Ecto neural progenitor cell (in vitro differentiated cells): Measurements from ENCODE around the gene MSI1.
A peak's percentile ranks its signal among the peaks of the same experiment; 100 is the strongest.

Experiments used
- DNase-seq: peaks from one replicate; pipeline ENCODE4 v3.0.0-alpha.2; 2018; ENCODE audit warnings: low spot score

The MSI1 gene

DNA sequence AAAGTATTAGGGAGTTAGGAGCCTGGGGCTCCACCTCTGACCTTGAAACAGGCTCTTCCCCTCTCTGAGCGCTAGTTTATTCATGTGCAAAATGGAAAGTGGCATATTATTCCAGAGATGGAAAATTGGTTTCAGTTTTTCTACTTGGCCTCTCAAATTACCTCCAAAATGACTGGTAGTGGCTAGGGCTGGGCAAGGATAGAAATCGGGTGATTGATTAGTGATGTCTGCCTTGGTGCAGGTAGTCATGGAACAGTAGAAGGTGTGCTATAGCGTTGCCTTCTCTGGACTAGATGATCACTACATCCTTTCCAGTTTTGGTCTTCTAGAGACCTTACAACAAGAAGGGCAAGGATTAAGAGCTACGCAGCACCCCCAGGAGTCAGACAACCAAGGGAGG, 8.6 kb upstream of the MSI1 start:
- DNase-seq, result no peak

GRCh38 chr12:120376934-120377572, 8.1 kb upstream of the MSI1 start:
- no peak for DNase-seq

DNA sequence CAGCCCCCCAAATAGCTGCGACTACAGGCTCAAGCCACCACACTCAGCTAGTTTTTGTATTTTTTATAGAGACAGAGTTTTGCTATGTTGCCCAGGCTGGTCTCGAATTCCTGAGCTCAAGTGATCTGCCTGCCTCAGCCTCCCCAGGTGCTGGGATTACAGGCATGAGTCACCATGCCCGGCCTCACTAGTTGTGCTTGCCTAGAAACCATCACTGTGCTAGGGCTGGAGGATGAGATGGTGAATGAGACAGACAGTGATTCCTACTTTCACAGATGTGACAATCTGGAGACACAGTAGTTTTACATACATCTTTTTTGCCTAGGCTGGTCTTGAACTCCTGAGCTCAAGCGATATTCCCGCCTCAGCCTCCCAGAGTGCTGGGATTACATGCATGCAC, 7.5 kb upstream of the MSI1 start:
- no peak for DNase-seq

- DNase-seq, result no peak
Observed at GRCh38 chr12:120376009-120376408, 7.0 kb upstream of the MSI1 start.

DNA sequence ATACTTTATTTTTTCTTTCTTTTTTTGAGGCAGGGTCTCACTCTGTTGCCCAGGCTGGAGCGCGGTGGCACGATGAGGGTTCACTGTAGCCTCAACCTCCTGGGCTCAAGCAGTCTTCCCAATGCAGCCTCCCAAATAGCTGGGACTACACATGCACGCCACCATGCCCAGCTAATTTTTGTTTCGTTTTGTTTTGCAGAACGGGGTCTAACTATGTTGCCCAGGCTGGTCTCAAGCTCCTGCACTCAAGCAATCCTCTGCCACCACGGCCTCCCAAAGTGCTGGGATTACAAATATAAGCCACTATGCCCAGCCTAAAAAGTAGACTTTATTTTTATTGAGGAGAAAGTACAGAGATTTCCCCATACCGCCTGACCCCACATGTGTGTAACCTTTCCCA, 4.7 kb upstream of the MSI1 start:
- DNase-seq, result no peak

DNA sequence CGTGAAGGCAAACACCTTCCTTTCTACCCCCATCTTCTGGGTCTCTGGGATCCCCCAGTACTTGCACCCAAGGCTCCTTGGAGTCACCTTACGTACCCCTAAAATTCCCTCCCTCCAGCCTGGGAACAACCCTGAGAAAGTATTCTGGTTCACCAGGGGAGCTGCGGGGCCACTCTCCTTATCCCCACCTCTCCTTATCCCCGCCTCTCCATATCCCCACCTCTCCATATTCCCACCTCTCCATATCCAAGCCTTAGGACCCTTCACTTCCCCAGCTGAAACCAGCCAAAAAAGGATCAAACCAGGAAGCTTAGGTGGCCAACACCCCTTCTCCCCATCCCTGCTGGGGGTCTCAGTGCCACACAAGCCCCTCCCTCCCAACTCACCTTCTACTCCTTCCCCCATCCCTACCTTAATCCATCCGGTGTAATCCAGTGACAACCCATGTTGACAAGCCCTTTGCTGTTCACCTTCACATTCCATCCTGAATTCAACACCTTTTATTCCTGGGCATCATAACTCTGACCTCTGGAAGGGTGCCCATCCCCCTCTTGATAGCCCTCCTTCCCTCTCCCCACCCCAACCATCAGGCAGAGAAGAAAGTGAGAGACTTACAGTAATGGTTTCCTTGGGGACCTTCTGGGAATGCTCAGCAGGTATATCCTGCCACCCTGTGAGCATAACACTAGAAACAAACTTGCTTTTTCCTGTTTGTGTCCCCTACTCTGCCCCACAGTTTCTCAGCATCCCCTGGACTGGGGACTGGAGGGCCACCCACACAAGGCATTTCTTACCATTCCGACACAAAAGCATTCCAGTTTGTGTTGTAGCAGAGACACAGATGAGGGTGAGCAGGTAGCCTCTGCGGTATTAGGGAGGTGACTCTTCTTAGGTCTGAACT, 1.6 kb upstream of the MSI1 start:
- DNase-seq, result no peak

DNA sequence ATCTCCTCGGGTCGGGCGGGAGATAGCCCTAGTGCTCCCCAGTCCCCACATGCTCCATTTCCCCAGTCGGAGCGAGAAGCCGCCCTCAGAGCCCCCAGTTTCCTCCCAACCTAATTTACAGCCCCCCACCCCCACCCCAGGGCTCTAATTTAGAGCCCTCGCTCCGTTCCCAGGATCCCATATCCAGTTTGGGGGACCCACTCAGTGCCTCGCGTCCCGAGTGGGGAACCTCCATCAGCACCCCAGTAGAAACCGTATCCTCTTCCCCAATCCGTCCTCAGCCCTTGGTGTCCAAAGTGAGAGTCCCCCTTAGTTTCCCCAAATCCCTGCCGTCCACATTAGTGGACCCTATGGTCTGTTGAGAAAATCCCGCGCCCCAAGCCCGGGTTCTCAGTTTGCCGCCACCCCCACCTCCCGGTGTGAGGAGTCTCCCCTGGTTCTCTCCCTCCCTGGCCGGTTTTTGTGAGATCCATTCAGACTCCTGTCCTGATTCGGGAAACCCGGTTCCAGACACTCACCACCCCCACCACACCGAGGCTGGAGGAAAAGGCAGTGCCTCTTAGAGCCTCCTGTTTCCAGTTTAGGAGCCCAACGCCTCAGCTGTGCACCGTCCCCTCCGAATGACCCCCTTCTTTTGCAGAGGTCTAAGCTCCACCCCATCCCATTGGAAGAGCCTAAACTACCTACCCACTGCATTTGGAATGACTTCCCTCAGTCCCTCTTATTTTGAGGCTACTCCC, 809 bp upstream of the MSI1 start:
- DNase-seq, result no peak

DNA sequence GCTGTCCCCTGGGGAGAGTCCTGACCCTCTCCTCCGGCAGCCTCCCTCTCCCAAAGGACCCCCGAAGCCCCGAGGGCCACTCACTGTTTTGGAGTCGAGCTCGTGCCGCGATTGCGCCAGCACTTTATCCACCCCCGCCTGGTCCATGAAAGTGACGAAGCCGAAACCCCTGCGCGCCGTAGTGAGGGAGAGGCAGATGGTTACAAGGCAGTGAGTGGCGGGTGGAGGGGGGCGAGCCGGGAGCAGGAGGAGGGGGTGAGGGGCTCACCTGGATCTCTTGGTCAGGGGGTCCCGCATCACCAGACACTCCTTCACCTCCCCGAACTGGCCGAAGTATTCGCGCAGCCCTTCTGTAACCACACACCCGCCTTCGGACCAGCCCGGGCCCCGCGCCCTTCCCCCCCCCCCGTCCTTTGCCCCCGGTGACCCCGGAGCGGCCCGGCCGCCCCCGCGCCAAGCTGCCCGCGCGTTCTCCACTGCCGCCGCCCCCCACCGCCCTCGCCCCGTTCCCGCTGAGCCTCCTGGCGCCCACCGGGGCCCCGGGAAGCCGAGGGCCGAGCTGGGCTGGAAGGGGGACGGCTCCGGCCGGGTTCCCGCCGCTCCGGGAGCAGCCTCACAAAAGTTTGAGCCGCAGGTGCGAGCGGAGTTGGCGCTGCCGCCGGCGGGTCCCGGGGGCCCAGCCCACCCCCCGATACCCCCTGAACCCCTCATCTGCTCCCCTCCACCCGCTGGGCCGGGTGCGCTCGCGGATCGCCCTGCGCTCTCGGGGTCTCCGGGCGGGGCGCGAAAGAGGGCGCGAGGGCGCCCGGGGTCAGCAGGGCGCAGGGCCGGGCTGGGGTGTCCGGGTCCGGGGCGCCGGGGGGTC, 808 bp downstream of the MSI1 start:
- DNase-seq, result peak; percentile 76

DNA sequence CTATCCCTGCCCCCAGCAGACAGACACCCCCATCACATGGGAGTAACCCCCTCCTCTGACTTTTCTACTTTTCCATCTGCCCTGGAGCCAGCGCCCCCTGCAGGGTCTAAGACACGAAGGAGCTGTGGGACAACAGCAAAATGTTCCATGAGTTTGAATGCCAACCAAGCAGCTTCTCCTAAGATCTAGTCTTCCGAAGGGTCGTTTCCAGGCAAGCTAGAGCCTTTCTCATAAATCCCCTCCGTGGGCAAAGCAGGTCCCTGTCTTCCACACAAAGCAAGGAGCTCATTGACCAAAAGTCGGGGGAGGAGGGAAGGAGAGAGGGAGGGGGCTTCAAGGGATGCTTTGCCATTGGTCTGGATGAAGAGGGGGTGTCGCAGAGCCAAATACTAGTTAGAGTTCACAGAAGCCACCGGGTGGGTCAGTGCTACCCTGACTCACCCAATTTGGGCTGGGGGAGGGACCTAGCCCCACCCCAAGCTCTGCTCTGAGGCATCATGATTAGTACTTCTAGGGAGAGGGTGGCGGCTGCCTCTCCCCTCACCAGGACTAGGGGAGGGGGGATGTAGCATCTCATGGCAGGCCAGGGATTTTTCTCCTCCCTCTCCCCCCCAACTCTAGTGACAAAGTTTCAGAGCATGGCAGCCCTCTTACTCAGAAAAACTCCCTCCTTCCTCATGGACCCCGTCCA, 1.6 kb downstream of the MSI1 start:
- peak; percentile 79 for DNase-seq

DNA sequence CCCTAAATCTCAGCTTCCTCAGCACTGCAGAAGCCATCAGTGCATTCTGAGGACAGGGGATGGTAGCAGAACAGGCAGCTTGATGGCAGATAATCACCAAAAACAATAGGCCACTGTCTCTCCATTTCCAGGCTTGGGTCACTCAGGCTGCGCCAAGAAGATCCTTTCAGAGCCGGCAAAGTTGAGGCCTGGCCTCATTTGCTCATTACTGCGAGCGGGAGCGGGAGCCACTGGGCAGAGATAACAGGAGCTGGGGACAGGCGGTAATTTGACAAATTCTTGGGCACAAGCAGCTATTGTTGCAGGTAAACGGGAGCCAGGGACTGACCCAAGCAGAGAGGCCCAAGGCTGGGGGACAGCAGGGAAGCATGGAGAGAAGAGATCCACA, 2.1 kb downstream of the MSI1 start:
- DNase-seq, result no peak

- DNase-seq, result peak; percentile 51
Observed at GRCh38 chr12:120366341-120366705, 2.6 kb downstream of the MSI1 start.

DNA sequence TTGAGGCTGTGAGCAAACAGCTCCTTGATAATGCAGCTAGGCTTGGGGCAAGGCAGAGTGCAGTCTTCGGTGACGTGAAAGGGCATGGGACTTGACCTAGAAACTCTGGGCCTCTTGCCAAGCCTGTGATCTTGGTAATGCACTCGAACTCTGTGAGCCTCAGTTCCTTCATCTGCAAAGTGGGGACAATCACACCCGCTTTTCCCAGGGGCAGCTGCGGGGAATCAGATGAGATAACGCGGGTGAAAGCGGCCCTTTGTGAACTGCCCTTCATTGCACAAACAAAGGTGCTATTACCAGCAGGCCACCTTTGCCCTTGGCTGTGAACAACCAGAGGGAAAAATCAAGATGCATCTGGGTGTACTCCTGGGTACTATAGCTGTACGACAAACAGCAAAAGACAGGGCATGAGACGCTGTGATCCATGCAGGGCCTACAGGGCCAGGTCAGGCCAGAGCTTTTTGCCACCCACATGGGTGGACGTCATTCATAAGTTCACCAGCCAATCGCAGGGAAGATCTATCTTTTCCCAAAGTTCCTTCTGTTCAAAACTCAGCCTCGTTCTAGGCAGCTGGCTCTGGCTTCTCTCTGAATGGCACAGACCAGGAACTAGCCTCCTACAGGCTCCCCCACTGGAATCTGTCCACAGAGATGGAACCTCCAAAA, 3.2 kb downstream of the MSI1 start:
- no peak for DNase-seq

DNA sequence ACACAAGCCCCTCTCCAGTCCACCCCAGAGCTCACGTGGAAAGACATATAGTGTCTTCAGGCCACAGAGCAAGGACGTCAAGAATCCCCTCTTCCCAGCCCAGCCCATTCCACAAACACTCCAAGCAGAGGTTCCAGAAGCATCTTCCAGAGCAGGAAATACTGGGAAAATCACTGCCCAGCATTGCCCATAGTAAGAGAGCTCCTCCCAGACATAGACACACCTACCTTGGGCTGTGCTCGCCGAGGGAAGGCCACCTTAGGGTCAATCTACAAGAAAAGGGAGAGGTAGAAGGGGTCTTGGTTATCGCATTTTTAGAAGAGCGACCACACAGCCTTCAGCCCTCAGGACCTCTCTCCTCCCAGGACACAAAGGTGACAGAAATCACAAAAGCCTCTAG, 4.5 kb downstream of the MSI1 start:
- DNase-seq, result no peak

- DNase-seq, result no peak
Observed at GRCh38 chr12:120363274-120363855, 5.6 kb downstream of the MSI1 start.

- DNase-seq, result no peak
Observed at GRCh38 chr12:120362516-120363273, 6.3 kb downstream of the MSI1 start.

- DNase-seq, result peak; percentile 100
Observed at GRCh38 chr12:120361506-120362208, 7.3 kb downstream of the MSI1 start.

DNA sequence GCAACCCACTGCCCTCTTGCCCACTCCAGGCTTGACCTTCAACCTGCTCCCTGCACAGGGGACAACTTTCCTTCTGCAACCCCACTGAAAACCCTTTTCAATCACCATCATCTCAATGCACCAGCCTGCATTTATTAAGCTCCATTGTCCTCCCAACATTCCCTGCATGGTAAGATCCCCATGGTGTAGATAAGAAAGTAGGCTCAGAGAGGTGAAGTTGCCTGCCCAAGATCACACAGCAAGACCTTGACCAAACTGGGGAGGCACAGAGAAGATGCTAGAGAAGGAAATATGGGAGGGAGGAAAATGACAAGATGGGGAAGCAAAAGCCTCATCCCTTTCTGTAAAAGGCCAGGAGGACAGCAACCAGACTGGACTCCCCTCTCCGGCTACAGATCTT, 9.8 kb downstream of the MSI1 start:
- no peak for DNase-seq

DNA sequence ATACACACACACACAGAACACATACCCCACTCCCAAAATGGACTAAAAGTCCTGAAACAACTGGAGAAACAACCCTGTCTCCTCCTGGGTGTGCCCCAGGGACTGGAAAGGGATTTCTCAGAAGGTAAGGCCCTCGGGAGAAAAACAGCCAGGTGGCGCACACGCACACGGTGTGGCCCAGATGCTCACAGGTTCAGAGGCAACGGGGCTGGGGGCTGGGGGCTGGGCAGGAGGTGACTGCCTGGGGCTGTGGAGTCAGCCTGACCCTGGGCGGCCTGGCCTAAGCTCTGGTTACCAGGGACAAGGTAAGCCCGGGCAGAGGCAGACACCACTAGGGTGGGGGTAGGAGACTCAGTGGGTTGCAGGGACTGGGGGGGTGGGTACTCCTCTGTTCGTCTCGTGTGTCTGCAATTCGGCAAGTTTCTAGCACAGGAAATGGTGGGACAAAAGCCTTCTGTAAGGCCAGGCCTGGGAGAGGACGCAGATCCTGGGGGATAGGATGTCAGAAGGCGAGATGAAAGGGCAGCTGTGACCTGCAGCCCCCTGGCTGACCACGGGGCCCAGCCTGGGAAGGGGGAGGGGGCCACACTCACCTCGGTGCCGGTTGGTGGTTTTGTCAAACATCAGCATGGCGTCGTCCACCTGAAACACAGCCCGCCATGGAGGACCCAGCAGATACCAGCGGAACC, 10.4 kb downstream of the MSI1 start:
- peak; percentile 64 for DNase-seq
